Ishikawa (cell line): ENCODE data around the gene COL25A1.

Source experiments
- CEBPB ChIP-seq: IDR thresholded peaks from 2 replicates; pipeline ENCODE4 v1.6.1; 2012
- CREB1 ChIP-seq: IDR thresholded peaks from 2 replicates; pipeline ENCODE4 v1.6.1; 2012; ENCODE audit warnings: low read depth
- EP300 ChIP-seq: IDR thresholded peaks from 2 replicates; pipeline ENCODE4 v1.6.1; 2012; ENCODE audit warnings: borderline replicate concordance
- FOXM1 ChIP-seq: IDR thresholded peaks from 2 replicates; pipeline ENCODE4 v1.6.1; 2012; ENCODE audit warnings: low read depth, borderline replicate concordance
- NFIC ChIP-seq: IDR thresholded peaks from 2 replicates; pipeline ENCODE4 v1.6.1; 2012
- RAD21 ChIP-seq: IDR thresholded peaks from 2 replicates; pipeline ENCODE4 v1.6.1; 2012; ENCODE audit warnings: low read depth
- REST ChIP-seq: IDR thresholded peaks from 2 replicates; pipeline ENCODE4 v1.6.1; 2012; ENCODE audit warnings: low read depth, mild to moderate bottlenecking
- TCF12 ChIP-seq: IDR thresholded peaks from 2 replicates; pipeline ENCODE4 v1.6.1; 2012; ENCODE audit warnings: low read depth
- USF1 ChIP-seq: IDR thresholded peaks from 2 replicates; pipeline ENCODE4 v1.6.1; 2012

- no peak for TF ChIP-seq EP300
- no peak for TF ChIP-seq RAD21
- TF ChIP-seq TCF12 = no peak
- TF ChIP-seq CREB1 = no peak
- no peak for TF ChIP-seq CEBPB
- TF ChIP-seq NFIC = no peak
- TF ChIP-seq FOXM1 = no peak
- no peak for TF ChIP-seq REST
- no peak for TF ChIP-seq USF1
Observed at GRCh38 chr4:109350121-109350520, 47.7 kb upstream of the COL25A1 start.
